Adrenal gland (tissue), 5 donors: ENCODE measurements around the gene PHOX2A.

Experiments
- POLR2A ChIP-seq, 2 donors: fragments of 450-650 bp; IDR thresholded peaks; one replicate each; pipeline ENCODE4 v1.6.1; 2017; ENCODE audit warnings: antibody characterized with exemption in 2 of 2, mild to moderate bottlenecking in 2 of 2, moderate library complexity in 1 of 2
- TF ChIP-seq, protein P1 (sequence below), 6 experiments: fragments of 450-650 bp in 4 of 6; fragments of 200-600 bp in 2 of 6; sonication (generic) in 1 of 6; IDR thresholded peaks; 1 replicate in 5 of 6; 2 replicates in 1 of 6; pipeline versions ENCODE4 v1.5.1 to v1.8.0; 2016 to 2021; ENCODE audit warnings: antibody characterized with exemption in 6 of 6, mild to moderate bottlenecking in 2 of 6, moderate library complexity in 1 of 6
- donor health status: DM: no; HTN: no; CAD: no.

- TF ChIP-seq, protein P1, sequence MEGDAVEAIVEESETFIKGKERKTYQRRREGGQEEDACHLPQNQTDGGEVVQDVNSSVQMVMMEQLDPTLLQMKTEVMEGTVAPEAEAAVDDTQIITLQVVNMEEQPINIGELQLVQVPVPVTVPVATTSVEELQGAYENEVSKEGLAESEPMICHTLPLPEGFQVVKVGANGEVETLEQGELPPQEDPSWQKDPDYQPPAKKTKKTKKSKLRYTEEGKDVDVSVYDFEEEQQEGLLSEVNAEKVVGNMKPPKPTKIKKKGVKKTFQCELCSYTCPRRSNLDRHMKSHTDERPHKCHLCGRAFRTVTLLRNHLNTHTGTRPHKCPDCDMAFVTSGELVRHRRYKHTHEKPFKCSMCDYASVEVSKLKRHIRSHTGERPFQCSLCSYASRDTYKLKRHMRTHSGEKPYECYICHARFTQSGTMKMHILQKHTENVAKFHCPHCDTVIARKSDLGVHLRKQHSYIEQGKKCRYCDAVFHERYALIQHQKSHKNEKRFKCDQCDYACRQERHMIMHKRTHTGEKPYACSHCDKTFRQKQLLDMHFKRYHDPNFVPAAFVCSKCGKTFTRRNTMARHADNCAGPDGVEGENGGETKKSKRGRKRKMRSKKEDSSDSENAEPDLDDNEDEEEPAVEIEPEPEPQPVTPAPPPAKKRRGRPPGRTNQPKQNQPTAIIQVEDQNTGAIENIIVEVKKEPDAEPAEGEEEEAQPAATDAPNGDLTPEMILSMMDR (IDR thresholded peaks at IDR 0.05), result no peak
- peak in 1 of 2 donors; percentile 25 for TF ChIP-seq POLR2A (IDR thresholded peaks at IDR 0.05)
These were observed 4.6 kb downstream of the PHOX2A start for GRCh38 chr11:72239313-72239848.
